ENCODE measurements around the gene VWA3A.

The VWA3A gene

GRCh38 chr16:22075043-22075757 lies 17.1 kb upstream of the VWA3A start:
- no peak for TF ChIP-seq POLR2A (IDR thresholded peaks at IDR 0.05; ENCODE audit: low read length)
- TF ChIP-seq GATA1 (IDR thresholded peaks at IDR 0.05; ENCODE audit: low read depth, low read length): no peak
- no peak for DNase-seq

GRCh38 chr16:22075776-22076175 lies 16.6 kb upstream of the VWA3A start:
- no peak for DNase-seq
- TF ChIP-seq GATA1 (IDR thresholded peaks at IDR 0.05; ENCODE audit: low read depth, low read length): no peak
- no peak for TF ChIP-seq POLR2A (IDR thresholded peaks at IDR 0.05; ENCODE audit: low read length)

GRCh38 chr16:22077700-22078313 lies 14.5 kb upstream of the VWA3A start:
- TF ChIP-seq POLR2A (IDR thresholded peaks at IDR 0.05; ENCODE audit: low read length) (no peak), GATA1 (IDR thresholded peaks at IDR 0.05; ENCODE audit: low read depth, low read length) (no peak)
- peak; percentile 58 to 79 for DNase-seq

- no peak for DNase-seq
- no peak for TF ChIP-seq POLR2A (IDR thresholded peaks at IDR 0.05; ENCODE audit: low read length)
- no peak for TF ChIP-seq GATA1 (IDR thresholded peaks at IDR 0.05; ENCODE audit: low read depth, low read length)
These were observed 13.7 kb upstream of the VWA3A start for GRCh38 chr16:22078656-22079055.

- TF ChIP-seq POLR2A (IDR thresholded peaks at IDR 0.05; ENCODE audit: low read length) (no peak), GATA1 (IDR thresholded peaks at IDR 0.05; ENCODE audit: low read depth, low read length) (no peak)
- DNase-seq: no peak
These were observed 11.3 kb upstream of the VWA3A start for GRCh38 chr16:22081050-22081449.

GRCh38 chr16:22086440-22086839 lies 5.9 kb upstream of the VWA3A start:
- DNase-seq: no peak
- no peak for TF ChIP-seq POLR2A (IDR thresholded peaks at IDR 0.05; ENCODE audit: low read length)
- no peak for TF ChIP-seq GATA1 (IDR thresholded peaks at IDR 0.05; ENCODE audit: low read depth, low read length)

GRCh38 chr16:22088642-22089041 lies 3.7 kb upstream of the VWA3A start:
- TF ChIP-seq GATA1 (IDR thresholded peaks at IDR 0.05; ENCODE audit: low read depth, low read length) (no peak), POLR2A (IDR thresholded peaks at IDR 0.05; ENCODE audit: low read length) (no peak)
- no peak for DNase-seq

GRCh38 chr16:22089910-22090309 lies 2.4 kb upstream of the VWA3A start:
- no peak for DNase-seq
- no peak for TF ChIP-seq GATA1 (IDR thresholded peaks at IDR 0.05; ENCODE audit: low read depth, low read length)
- no peak for TF ChIP-seq POLR2A (IDR thresholded peaks at IDR 0.05; ENCODE audit: low read length)

- no peak for TF ChIP-seq GATA1 (IDR thresholded peaks at IDR 0.05; ENCODE audit: low read depth, low read length)
- no peak for DNase-seq
These were observed 620 bp upstream of the VWA3A start for GRCh38 chr16:22091721-22092120.

- DNase-seq: no peak
- TF ChIP-seq POLR2A (IDR thresholded peaks at IDR 0.05; ENCODE audit: low read length) (no peak), GATA1 (IDR thresholded peaks at IDR 0.05; ENCODE audit: low read depth, low read length) (no peak)
These were observed 990 bp downstream of the VWA3A start for GRCh38 chr16:22093331-22093730.

GRCh38 chr16:22093996-22094395 lies 1.7 kb downstream of the VWA3A start:
- TF ChIP-seq GATA1 (IDR thresholded peaks at IDR 0.05; ENCODE audit: low read depth, low read length) (no peak), POLR2A (IDR thresholded peaks at IDR 0.05; ENCODE audit: low read length) (no peak)
- no peak for DNase-seq

- DNase-seq: peak; percentile 40 to 43
- TF ChIP-seq GATA1 (IDR thresholded peaks at IDR 0.05; ENCODE audit: low read depth, low read length) (no peak), POLR2A (IDR thresholded peaks at IDR 0.05; ENCODE audit: low read length) (no peak)
These were observed 6.3 kb downstream of the VWA3A start for GRCh38 chr16:22098405-22099255.

GRCh38 chr16:22099256-22099975 lies 7.1 kb downstream of the VWA3A start:
- no peak for DNase-seq
- TF ChIP-seq POLR2A (IDR thresholded peaks at IDR 0.05; ENCODE audit: low read length) (no peak), GATA1 (IDR thresholded peaks at IDR 0.05; ENCODE audit: low read depth, low read length) (no peak)

- no peak for DNase-seq
- TF ChIP-seq GATA1 (IDR thresholded peaks at IDR 0.05; ENCODE audit: low read depth, low read length) (no peak), POLR2A (IDR thresholded peaks at IDR 0.05; ENCODE audit: low read length) (no peak)
These were observed 11.1 kb downstream of the VWA3A start for GRCh38 chr16:22103441-22103840.

Data from erythroblast (primary cell).